K562 (cell line): ENCODE data around the gene NAGLU. TPM values are rescaled to one million over a fixed set of nuclear protein-coding genes. Genes with fewer than 3 reads are reported as not detected.

ENCODE experiments used
- ATAC-seq: fragments of 200-7000 bp; cut with Tn5 transposase; 3 replicates; pipeline ENCODE4 v1.9.1; 2020; ENCODE audit warnings: moderate library complexity
- BruUV-seq: library from RNA; stranded (reverse); fragments of 400-500 nt; replicated peaks from 2 replicates; lab custom pipeline; 2021; lab: Mats Ljungman, UMichigan
- CTCF ChIA-PET: fragments of 300-600 bp; formaldehyde crosslinking; extraction: SDS; loops from one replicate; lab custom pipeline; 2021; ENCODE audit warnings: low intra/inter-chr PET ratio; lab: Yijun Ruan, JAX
- POLR2A ChIA-PET: fragments of 300-600, 350-650 bp; sonication (Branson Sonifier 250); formaldehyde crosslinking; extraction: SDS; loops from one replicate; lab custom pipeline; 2021; ENCODE audit warnings: antibody characterized with exemption, inconsistent platforms; lab: Yijun Ruan, JAX
- DNase-seq, 4 experiments: peaks; one replicate each; pipeline versions ENCODE4 v3.0.0 to v3.0.0-alpha.2; 2011 to 2018; ENCODE audit warnings: low spot score in 3 of 4, mixed read lengths in 3 of 4; ENCODE audit errors: extremely low read depth in 1 of 4
- FAIRE-seq: peaks from 2 replicates; lab custom pipeline; 2011; peaks lifted over from hg19 to GRCh38; lab: Jason Lieb, UNC
- H2AFZ ChIP-seq: 2 replicates; pipeline ENCODE4 v1.6.0; 2011; ENCODE audit warnings: low read depth, low read length, control low read depth, inconsistent platforms
- H3K27ac ChIP-seq: fragments of 200-600 bp; 3 replicates; pipeline ENCODE4 v1.8.0; 2011; ENCODE audit warnings: low read depth, mild to moderate bottlenecking, control low read depth, inconsistent platforms, low read length, moderate library complexity, mixed read lengths; ENCODE audit errors: extremely low read depth
- H3K27me3 ChIP-seq, 2 experiments: fragments of 300-600 bp in 1 of 2; 2 replicates in 1 of 2; 3 replicates in 1 of 2; pipeline versions ENCODE4 v1.6.0 to v1.8.0; 2011; ENCODE audit warnings: inconsistent platforms in 2 of 2, low read length in 2 of 2, mild to moderate bottlenecking in 1 of 2, mixed read lengths in 1 of 2, moderate library complexity in 1 of 2; ENCODE audit not compliant: control insufficient read depth in 2 of 2, insufficient read depth in 2 of 2
- H3K36me3 ChIP-seq: fragments of 300-600 bp; 3 replicates; pipeline ENCODE4 v1.8.0; 2011; ENCODE audit warnings: mild to moderate bottlenecking, low read length, inconsistent platforms; ENCODE audit not compliant: control insufficient read depth, insufficient read depth
- H3K4me1 ChIP-seq, 2 experiments: fragments of 200-600 bp in 1 of 2; replicated peaks in 1 of 2; 2 replicates in 1 of 2; 3 replicates in 1 of 2; pipeline versions ENCODE4 v1.5.1 to v1.8.0; 2011; ENCODE audit warnings: inconsistent platforms in 2 of 2, low read length in 2 of 2, mild to moderate bottlenecking in 1 of 2, mixed read lengths in 1 of 2, moderate library complexity in 1 of 2; ENCODE audit not compliant: control insufficient read depth in 2 of 2, insufficient read depth in 2 of 2
- H3K4me2 ChIP-seq: 2 replicates; pipeline ENCODE4 v1.6.1; 2011; ENCODE audit warnings: low read length, control low read depth, inconsistent platforms, mixed read lengths; ENCODE audit not compliant: insufficient read depth
- H3K4me3 ChIP-seq: fragments of 200-600 bp; sonication (generic), shearing (Covaris generic); 2 replicates; pipeline ENCODE4 v1.5.1; 2016; ENCODE audit warnings: control low read depth, inconsistent platforms
- H3K79me2 ChIP-seq: fragments of 200-600 bp; 3 replicates; pipeline ENCODE4 v1.8.0; 2011; ENCODE audit warnings: low read length, inconsistent platforms; ENCODE audit not compliant: control insufficient read depth, insufficient read depth
- H3K9ac ChIP-seq, 2 experiments: 2 replicates each; pipeline versions ENCODE4 v1.6.0 to v1.6.1; 2011; ENCODE audit warnings: low read depth in 2 of 2, low read length in 2 of 2, control low read depth in 1 of 2, inconsistent platforms in 1 of 2, mild to moderate bottlenecking in 1 of 2, mixed read lengths in 1 of 2; ENCODE audit not compliant: insufficient read depth in 1 of 2
- H3K9me1 ChIP-seq: one replicate; pipeline ENCODE4 v1.6.0; 2011; ENCODE audit warnings: inconsistent platforms, mild to moderate bottlenecking, low read length, moderate library complexity; ENCODE audit not compliant: control insufficient read depth, insufficient read depth
- H3K9me3 ChIP-seq: replicated peaks from 2 replicates; pipeline ENCODE4 v1.5.1; 2011; ENCODE audit warnings: low read depth, low read length, inconsistent platforms; ENCODE audit not compliant: control insufficient read depth, insufficient read depth
- H4K20me1 ChIP-seq: replicated peaks from 2 replicates; pipeline ENCODE4 v1.6.1; 2011; ENCODE audit warnings: low read length, inconsistent platforms, mixed read lengths; ENCODE audit not compliant: control insufficient read depth, insufficient read depth
- BMI1 ChIP-seq: fragments of 150-350 bp; IDR thresholded peaks from 2 replicates; pipeline ENCODE4 v1.6.1; 2014; ENCODE audit warnings: low read length
- KLF13 ChIP-seq: fragments of 450-650 bp; IDR thresholded peaks from 2 replicates; pipeline ENCODE4 v1.6.1; 2016; ENCODE audit warnings: missing genetic modification characterization, low read depth, mild to moderate bottlenecking, missing compliant biosample characterization, moderate library complexity, borderline replicate concordance
- NFIC ChIP-seq: fragments of 450-650 bp; IDR thresholded peaks from 2 replicates; pipeline ENCODE4 v1.6.1; 2017; ENCODE audit warnings: mild to moderate bottlenecking, inconsistent platforms
- PPARD ChIP-seq: fragments of 250-450 bp; sonication (Bioruptor Pico); IDR thresholded peaks from 2 replicates; pipeline ENCODE4 v1.8.0; 2022; ENCODE audit warnings: inconsistent platforms, mild to moderate bottlenecking, moderate library complexity
- PURB ChIP-seq: sonication (generic); formaldehyde crosslinking; IDR thresholded peaks from 2 replicates; pipeline ENCODE4 v1.9.0; 2021; ENCODE audit warnings: low read depth, mild to moderate bottlenecking, missing genetic modification reagents
- SREBF1 ChIP-seq: fragments of 150-350 bp; IDR thresholded peaks from 2 replicates; pipeline ENCODE4 v1.6.1; 2014; ENCODE audit warnings: antibody characterized with exemption, low read depth, low read length, borderline replicate concordance
- XRCC5 ChIP-seq: fragments of 200-400 bp; formaldehyde crosslinking; IDR thresholded peaks from 2 replicates; pipeline ENCODE4 v1.6.1; 2017; ENCODE audit warnings: low read depth, mild to moderate bottlenecking, low read length
- ZNF140 ChIP-seq: fragments of 250-450 bp; sonication (Bioruptor Pico); IDR thresholded peaks from 2 replicates; pipeline ENCODE4 v1.8.0; 2021; ENCODE audit warnings: moderate library complexity, mild to moderate bottlenecking, inconsistent platforms
- ZNF212 ChIP-seq: fragments of 450-650 bp; formaldehyde crosslinking; IDR thresholded peaks from 2 replicates; pipeline ENCODE4 v1.4.0; 2020; ENCODE audit warnings: mild to moderate bottlenecking
- ZNF354B ChIP-seq: fragments of 250-450 bp; sonication (Bioruptor Pico); IDR thresholded peaks from 2 replicates; pipeline ENCODE4 v1.4.0; 2020
- ZNF436 ChIP-seq: fragments of 250-450, 450-650 bp; sonication (Bioruptor Pico); formaldehyde crosslinking; IDR thresholded peaks from 2 replicates; pipeline ENCODE4 v1.7.0; 2020; ENCODE audit warnings: mild to moderate bottlenecking
- WGBS: fragments of 100-300 bp; shearing (Covaris generic); methylation state at CpG from one replicate; pipeline ENCODE4 v1.1.6; 2016; ENCODE audit warnings: low coverage, mixed read lengths; ENCODE audit not compliant: insufficient coverage; ENCODE audit errors: missing lambda C conversion rate; 5-methylcytosine and 5-hydroxymethylcytosine counted together
- in situ Hi-C: fragments of 300-500 bp; cut with MboI; formaldehyde crosslinking; loops from 4 replicates; pipeline ENCODE4 v1.15.0; 2018; ENCODE audit warnings: inconsistent platforms, mixed read lengths
- intact Hi-C: fragments of 100-400 bp; cut with micrococcal nuclease; formaldehyde crosslinking; loops from 2 replicates; pipeline ENCODE4 v1.14.2; 2022
- polyA plus RNA-seq, 8 experiments: library from polyadenylated mRNA; depleted of rRNA in 4 of 8; stranded (reverse) in 5 of 8; unstranded in 3 of 8; fragments of >200 nt; fragmentation: Nextera tagmentation in 2 of 8; fragmentation: Illumina TruSeq in 1 of 8; extraction: Ambion mirVana in 2 of 8; extraction: Trizol in 1 of 8; gene quantifications; 2 replicates each; pipeline versions ENCODE4 v1.2.1 to v1.2.3, GENCODE V29; 2011 to 2014; ENCODE audit warnings: inconsistent platforms in 1 of 8, missing spikeins in 1 of 8
- total RNA-seq, 7 experiments: library from RNA; depleted of rRNA in 6 of 7; stranded (reverse); fragments of >200 nt in 6 of 7; fragmentation: Illumina TruSeq in 2 of 7; extraction: Trizol in 2 of 7; gene quantifications; 2 replicates each; pipeline versions ENCODE4 v1.2.1 to v1.2.3, GENCODE V29; 2011 to 2021; ENCODE audit warnings: low replicate concordance in 1 of 7
- TF ChIP-seq, protein P1 (sequence below): fragments of 450-650 bp; IDR thresholded peaks from 2 replicates; pipeline ENCODE4 v1.6.1; 2016; ENCODE audit warnings: antibody characterized with exemption
- TF ChIP-seq, protein P2 (sequence below), 3 experiments: IDR thresholded peaks in 2 of 3; conservative IDR thresholded peaks in 1 of 3; 2 replicates each; pipeline ENCODE4 v1.5.1; 2011 to 2012; ENCODE audit warnings: low read length in 3 of 3, mild to moderate bottlenecking in 3 of 3, control low read depth in 2 of 3, improper control_type of control experiment in 1 of 3, inconsistent platforms in 1 of 3, low read depth in 1 of 3, mixed read lengths in 1 of 3, moderate library complexity in 1 of 3; ENCODE audit not compliant: insufficient read depth in 2 of 3
- TF ChIP-seq, protein P3 (sequence below): fragments of 250-450 bp; sonication (Bioruptor Pico); IDR thresholded peaks from 2 replicates; pipeline ENCODE4 v1.8.0; 2022; ENCODE audit warnings: moderate library complexity, mild to moderate bottlenecking, inconsistent platforms
- TF ChIP-seq, protein P4 (sequence below), 2 experiments: IDR thresholded peaks in 1 of 2; conservative IDR thresholded peaks in 1 of 2; 2 replicates each; pipeline ENCODE4 v1.6.1; 2016; ENCODE audit warnings: low read depth in 2 of 2, mild to moderate bottlenecking in 1 of 2, missing compliant biosample characterization in 1 of 2, missing genetic modification characterization in 1 of 2, moderate library complexity in 1 of 2

NAGLU gene
- total and polyA plus RNA-seq, 9 of the 15 experiments (the other 6 are each of a cell fraction or from before 2014, with no cell fraction given), result 0.04 to 21.5 (median 8.5) TPM

DNA sequence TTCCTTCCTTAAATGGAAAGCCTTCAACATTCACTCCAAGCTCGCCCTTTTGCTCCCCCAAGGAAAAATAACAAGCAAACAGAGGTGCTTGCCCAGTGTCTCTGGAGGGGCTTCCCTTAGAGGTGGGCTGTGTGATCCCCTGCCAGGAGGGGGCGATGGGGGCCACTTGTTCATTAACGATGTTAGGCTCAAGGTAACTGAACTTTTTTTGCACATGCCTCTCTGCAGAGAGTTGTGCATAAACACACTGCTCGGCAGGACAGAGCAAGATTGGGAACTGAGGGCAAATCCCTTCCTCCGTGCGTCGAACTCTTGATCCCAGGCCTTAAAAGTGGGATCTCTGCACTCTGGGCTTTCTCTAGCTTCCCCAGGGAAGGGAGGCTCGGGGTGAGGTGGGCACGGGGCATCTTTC lies 15.5 kb upstream of the NAGLU start (continued):
- peak; percentile 63 for TF ChIP-seq XRCC5
- no peak for TF ChIP-seq BMI1
- TF ChIP-seq, protein P1, sequence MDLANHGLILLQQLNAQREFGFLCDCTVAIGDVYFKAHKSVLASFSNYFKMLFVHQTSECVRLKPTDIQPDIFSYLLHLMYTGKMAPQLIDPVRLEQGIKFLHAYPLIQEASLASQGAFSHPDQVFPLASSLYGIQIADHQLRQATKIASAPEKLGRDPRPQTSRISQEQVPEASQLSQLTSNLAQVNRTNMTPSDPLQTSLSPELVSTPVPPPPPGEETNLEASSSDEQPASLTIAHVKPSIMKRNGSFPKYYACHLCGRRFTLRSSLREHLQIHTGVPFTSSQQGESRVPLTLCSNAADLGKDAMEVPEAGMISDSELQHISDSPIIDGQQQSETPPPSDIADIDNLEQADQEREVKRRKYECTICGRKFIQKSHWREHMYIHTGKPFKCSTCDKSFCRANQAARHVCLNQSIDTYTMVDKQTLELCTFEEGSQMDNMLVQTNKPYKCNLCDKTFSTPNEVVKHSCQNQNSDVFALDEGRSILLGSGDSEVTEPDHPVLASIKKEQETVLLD, result no peak
- TF ChIP-seq, protein P2, sequence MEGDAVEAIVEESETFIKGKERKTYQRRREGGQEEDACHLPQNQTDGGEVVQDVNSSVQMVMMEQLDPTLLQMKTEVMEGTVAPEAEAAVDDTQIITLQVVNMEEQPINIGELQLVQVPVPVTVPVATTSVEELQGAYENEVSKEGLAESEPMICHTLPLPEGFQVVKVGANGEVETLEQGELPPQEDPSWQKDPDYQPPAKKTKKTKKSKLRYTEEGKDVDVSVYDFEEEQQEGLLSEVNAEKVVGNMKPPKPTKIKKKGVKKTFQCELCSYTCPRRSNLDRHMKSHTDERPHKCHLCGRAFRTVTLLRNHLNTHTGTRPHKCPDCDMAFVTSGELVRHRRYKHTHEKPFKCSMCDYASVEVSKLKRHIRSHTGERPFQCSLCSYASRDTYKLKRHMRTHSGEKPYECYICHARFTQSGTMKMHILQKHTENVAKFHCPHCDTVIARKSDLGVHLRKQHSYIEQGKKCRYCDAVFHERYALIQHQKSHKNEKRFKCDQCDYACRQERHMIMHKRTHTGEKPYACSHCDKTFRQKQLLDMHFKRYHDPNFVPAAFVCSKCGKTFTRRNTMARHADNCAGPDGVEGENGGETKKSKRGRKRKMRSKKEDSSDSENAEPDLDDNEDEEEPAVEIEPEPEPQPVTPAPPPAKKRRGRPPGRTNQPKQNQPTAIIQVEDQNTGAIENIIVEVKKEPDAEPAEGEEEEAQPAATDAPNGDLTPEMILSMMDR (IDR thresholded peaks at IDR 0.05 in 2 of 3, conservative IDR thresholded peaks at IDR 0.05 in 1 of 3; ENCODE audit: insufficient read depth in 2 of 3, low read depth in 1 of 3, low read length in 3 of 3), result peak; percentile 54 to 77 (median 54)
- TF ChIP-seq, protein P3, sequence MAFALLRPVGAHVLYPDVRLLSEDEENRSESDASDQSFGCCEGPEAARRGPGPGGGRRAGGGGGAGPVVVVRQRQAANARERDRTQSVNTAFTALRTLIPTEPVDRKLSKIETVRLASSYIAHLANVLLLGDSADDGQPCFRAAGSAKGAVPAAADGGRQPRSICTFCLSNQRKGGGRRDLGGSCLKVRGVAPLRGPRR (CRISPR knock-in tag), result no peak

DNA sequence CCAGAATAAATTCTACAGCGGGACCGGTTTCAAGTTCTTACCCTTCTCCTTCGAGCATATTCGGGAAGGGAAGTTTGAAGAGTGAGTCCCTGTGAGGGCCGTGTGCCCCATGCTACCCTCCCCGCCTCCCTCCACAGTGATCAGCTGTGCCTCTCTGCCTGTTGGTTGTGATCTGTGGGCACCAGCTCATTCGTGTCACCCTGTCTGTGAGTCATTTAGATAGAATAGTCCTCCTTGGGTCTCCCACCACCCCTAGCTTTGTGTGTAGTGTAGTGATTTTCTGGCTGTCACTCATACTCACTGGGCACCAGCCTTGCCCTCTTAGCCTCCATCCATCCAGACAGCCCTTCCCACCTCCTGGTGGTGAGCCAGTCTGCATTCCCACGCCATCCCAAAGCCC lies 15.0 kb upstream of the NAGLU start:
- BruUV-seq, result no TSS peak
- ATAC-seq (no peak), FAIRE-seq (no peak), DNase-seq (no peak)
- Histone ChIP-seq H4K20me1 (no peaks in the 10 kb centered on the region), H3K9ac (no peak overlapping the region), H3K79me2 (peaks cover 11% of the 10 kb centered on the region; the same call in 1 of the 3 replicates), H3K36me3 (peaks cover 67% of the 10 kb centered on the region), H3K4me3 (no peak overlapping the region), H3K4me1 (peaks cover 46 to 65% of the 10 kb centered on the region in 2 experiments), H3K4me2 (no peak overlapping the region), H3K27ac (peak overlapping the region; percentile 86; the same call in 1 of the 3 replicates), H3K9me1 (peaks cover 7% of the 10 kb centered on the region), H3K27me3 (no peaks in the 10 kb centered on the region), H3K9me3 (no peaks in the 10 kb centered on the region), H2AFZ (no peak overlapping the region)
- ChIA-PET CTCF (interaction anchor here (1.3 kb wide), 1 partner anchor 198 kb away, joined by 3 read pairs; no protein-coding TSS in a partner anchor), POLR2A (interaction anchor here (0.7 to 3.9 kb wide), 5 partner anchors 12 to 209 kb away, joined by 3 to 15 read pairs (median 4); partner anchors contain the start of gene NAGLU)
- in situ Hi-C loops (no loop called here), intact Hi-C loops (no loop called here)
- WGBS, result 95% methylated on average over 8 of the region's 8 CpGs
- TF ChIP-seq PPARD (CRISPR knock-in tag) (no peak), PURB (CRISPR knock-in tag) (no peak), ZNF140 (CRISPR knock-in tag) (no peak), ZNF436 (no peak), KLF13 (tag) (no peak), NFIC (no peak), ZNF212 (CRISPR knock-in tag) (no peak), ZNF354B (no peak), SREBF1 (no peak)
- TF ChIP-seq, protein P4, sequence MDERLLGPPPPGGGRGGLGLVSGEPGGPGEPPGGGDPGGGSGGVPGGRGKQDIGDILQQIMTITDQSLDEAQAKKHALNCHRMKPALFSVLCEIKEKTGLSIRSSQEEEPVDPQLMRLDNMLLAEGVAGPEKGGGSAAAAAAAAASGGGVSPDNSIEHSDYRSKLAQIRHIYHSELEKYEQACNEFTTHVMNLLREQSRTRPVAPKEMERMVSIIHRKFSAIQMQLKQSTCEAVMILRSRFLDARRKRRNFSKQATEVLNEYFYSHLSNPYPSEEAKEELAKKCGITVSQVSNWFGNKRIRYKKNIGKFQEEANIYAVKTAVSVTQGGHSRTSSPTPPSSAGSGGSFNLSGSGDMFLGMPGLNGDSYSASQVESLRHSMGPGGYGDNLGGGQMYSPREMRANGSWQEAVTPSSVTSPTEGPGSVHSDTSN (CRISPR knock-in tag; IDR thresholded peaks at IDR 0.05; ENCODE audit: low read depth), result no peak
- TF ChIP-seq, protein P4 (tag; conservative IDR thresholded peaks at IDR 0.05; ENCODE audit: low read depth), result no peak
